IMR-90 (cell line): Measurements from ENCODE around the gene LSMEM2. TPM values are rescaled to one million over a fixed set of nuclear protein-coding genes. Genes with fewer than 3 reads are reported as not detected.
A peak's percentile ranks its signal among the peaks of the same experiment; 100 is the strongest.

Source experiments
- NFE2L2 ChIP-seq: fragments of 150-350 bp; IDR thresholded peaks from 2 replicates; pipeline ENCODE4 v1.6.1; 2016; ENCODE audit warnings: low read depth, mild to moderate bottlenecking, low read length
- POLR2A ChIP-seq: IDR thresholded peaks from 2 replicates; pipeline ENCODE4 v1.6.1; 2012; ENCODE audit warnings: mild to moderate bottlenecking, low read depth, low read length
- polyA plus RNA-seq, 3 experiments: library from polyadenylated mRNA; depleted of rRNA; stranded (reverse); fragments of >200 nt; gene quantifications; 2 replicates each; pipeline ENCODE4 v1.2.3, GENCODE V29; 2012; ENCODE audit warnings: low replicate concordance in 1 of 3
- total RNA-seq: library from RNA; depleted of rRNA; stranded (reverse); fragments of >200 nt; gene quantifications from 2 replicates; pipeline ENCODE4 v1.2.3, GENCODE V29; 2012
- TF ChIP-seq, protein P1 (sequence below): fragments of 150-350 bp; IDR thresholded peaks from 2 replicates; pipeline ENCODE4 v1.6.1; 2016; ENCODE audit warnings: low read depth, mild to moderate bottlenecking, low read length, moderate library complexity, borderline replicate concordance

The LSMEM2 gene
- total and polyA plus RNA-seq, 2 of the 4 experiments (the other 2 are of a cell fraction), result under 0.01 TPM; not detected in 1

DNA sequence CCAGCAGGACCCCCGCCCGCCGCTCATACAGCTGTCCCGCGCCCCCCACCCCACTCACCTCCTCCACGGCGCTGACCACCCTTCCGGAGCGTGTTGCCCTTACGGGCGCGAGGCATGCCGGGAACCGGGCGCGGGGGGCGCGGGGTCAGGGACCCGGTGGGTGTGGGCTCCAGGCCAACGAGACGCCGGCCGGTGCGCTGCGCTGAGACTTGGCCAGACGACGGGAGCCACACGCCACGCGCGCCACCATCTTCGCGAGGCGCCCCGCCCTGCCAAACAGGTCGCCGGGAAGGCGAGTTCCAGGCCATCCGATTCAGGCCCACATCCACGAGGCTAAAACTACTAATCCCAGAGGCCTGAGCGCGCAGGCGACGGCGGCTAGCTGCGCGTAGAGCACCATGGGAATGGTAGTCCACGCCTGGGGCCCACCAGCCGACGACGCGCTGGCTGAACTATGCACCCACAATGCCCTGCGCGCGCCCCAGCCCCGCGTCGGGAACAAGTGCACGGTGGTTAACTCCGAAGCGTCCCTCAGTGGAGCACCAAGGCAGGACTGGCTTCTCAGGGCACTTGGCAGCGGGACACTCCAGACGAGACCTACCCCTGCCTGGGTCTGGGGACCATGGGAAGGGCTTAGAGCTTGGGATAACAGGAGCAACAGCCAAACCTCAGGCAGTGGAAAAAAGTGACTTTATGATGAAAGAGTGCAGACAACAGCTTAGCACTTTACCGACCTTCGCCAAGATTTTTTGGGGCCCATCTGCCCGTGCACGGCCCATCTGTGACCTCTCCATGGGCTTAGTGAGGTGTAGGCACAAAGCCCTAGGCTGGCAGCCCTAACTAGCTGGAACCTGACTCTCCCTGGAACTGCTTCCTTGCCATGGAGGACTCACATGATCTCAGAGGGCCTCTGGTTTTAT is 13.5 kb downstream of the LSMEM2 start, which contains the start of gene IFRD2 (continued):
- TF ChIP-seq, protein P1, sequence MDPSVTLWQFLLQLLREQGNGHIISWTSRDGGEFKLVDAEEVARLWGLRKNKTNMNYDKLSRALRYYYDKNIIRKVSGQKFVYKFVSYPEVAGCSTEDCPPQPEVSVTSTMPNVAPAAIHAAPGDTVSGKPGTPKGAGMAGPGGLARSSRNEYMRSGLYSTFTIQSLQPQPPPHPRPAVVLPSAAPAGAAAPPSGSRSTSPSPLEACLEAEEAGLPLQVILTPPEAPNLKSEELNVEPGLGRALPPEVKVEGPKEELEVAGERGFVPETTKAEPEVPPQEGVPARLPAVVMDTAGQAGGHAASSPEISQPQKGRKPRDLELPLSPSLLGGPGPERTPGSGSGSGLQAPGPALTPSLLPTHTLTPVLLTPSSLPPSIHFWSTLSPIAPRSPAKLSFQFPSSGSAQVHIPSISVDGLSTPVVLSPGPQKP, result no peak
- TF ChIP-seq POLR2A (peak; percentile 72; the same call in 1 of the 2 replicates), NFE2L2 (no peak)
